IMR-90 (cell line): ENCODE results near the gene EIF4A3. TPM values are rescaled to one million over a fixed set of nuclear protein-coding genes. Genes with fewer than 3 reads are reported as not detected.

ENCODE experiments used
- ATAC-seq: fragments of 200-7000 bp; cut with Tn5 transposase; 2 replicates; pipeline ENCODE4 v1.9.1; 2020; ENCODE audit warnings: low read depth, mild to moderate bottlenecking, moderate library complexity
- BruUV-seq: library from RNA; stranded (reverse); fragments of 400-500 nt; replicated peaks from 2 replicates; lab custom pipeline; 2021; lab: Mats Ljungman, UMichigan
- CTCF ChIA-PET: fragments of 300-600 bp; formaldehyde crosslinking; extraction: SDS; loops from one replicate; lab custom pipeline; 2021; ENCODE audit warnings: antibody characterized with exemption; lab: Yijun Ruan, JAX
- POLR2A ChIA-PET: fragments of 300-600 bp; sonication (Branson Sonifier 250); formaldehyde crosslinking; loops from one replicate; lab custom pipeline; 2022; ENCODE audit warnings: antibody characterized with exemption; ENCODE audit not compliant: unreplicated experiment; lab: Charles Lee
- DNase-seq: peaks from one replicate; pipeline ENCODE4 v3.0.0; 2013
- H2AFZ ChIP-seq: replicated peaks from 2 replicates; pipeline ENCODE3; 2013; ENCODE audit warnings: low read length, mild to moderate bottlenecking; ENCODE audit not compliant: poor library complexity
- H2AK5ac ChIP-seq: 2 replicates; pipeline ENCODE4 v1.6.1; 2013; ENCODE audit warnings: low read depth, low read length, inconsistent platforms
- H2AK9ac ChIP-seq: replicated peaks from 2 replicates; pipeline ENCODE3; 2013; ENCODE audit warnings: mild to moderate bottlenecking, low read depth, low read length, moderate library complexity; ENCODE audit not compliant: poor library complexity
- H2BK120ac ChIP-seq: 2 replicates; pipeline ENCODE4 v1.6.1; 2013; ENCODE audit warnings: low read depth, low read length, inconsistent platforms
- H2BK15ac ChIP-seq: 3 replicates; pipeline ENCODE4 v1.6.1; 2013; ENCODE audit warnings: low read depth, low read length, inconsistent platforms
- H2BK20ac ChIP-seq: 2 replicates; pipeline ENCODE4 v1.6.1; 2013; ENCODE audit warnings: low read depth, mild to moderate bottlenecking, inconsistent platforms, low read length, moderate library complexity
- H2BK5ac ChIP-seq: 2 replicates; pipeline ENCODE4 v1.6.1; 2013; ENCODE audit warnings: mild to moderate bottlenecking, low read depth, low read length, inconsistent platforms; ENCODE audit not compliant: poor library complexity, severe bottlenecking
- H3K14ac ChIP-seq: replicated peaks from 2 replicates; pipeline ENCODE4 v1.6.1; 2013; ENCODE audit warnings: low read depth, low read length, inconsistent platforms
- H3K18ac ChIP-seq: 2 replicates; pipeline ENCODE4 v1.6.1; 2013; ENCODE audit warnings: low read depth, low read length, control low read depth
- H3K23ac ChIP-seq: 2 replicates; pipeline ENCODE4 v1.6.1; 2013; ENCODE audit warnings: low read depth, low read length, inconsistent platforms
- H3K27ac ChIP-seq: 2 replicates; pipeline ENCODE4 v1.5.1; 2013; ENCODE audit warnings: mild to moderate bottlenecking, control low read depth, low read length; ENCODE audit not compliant: insufficient read depth
- H3K27me3 ChIP-seq: 2 replicates; pipeline ENCODE4 v1.6.1; 2013; ENCODE audit warnings: low read length; ENCODE audit not compliant: control insufficient read depth, insufficient read depth
- H3K36me3 ChIP-seq: 2 replicates; pipeline ENCODE4 v1.6.1; 2013; ENCODE audit warnings: low read length, mixed read lengths; ENCODE audit not compliant: control insufficient read depth, insufficient read depth
- H3K4ac ChIP-seq: 2 replicates; pipeline ENCODE4 v1.6.1; 2013; ENCODE audit warnings: low read depth, low read length, inconsistent platforms
- H3K4me1 ChIP-seq: 2 replicates; pipeline ENCODE4 v1.6.1; 2013; ENCODE audit warnings: low read length, mixed read lengths; ENCODE audit not compliant: control insufficient read depth, insufficient read depth
- H3K4me2 ChIP-seq: 2 replicates; pipeline ENCODE4 v1.6.1; 2013; ENCODE audit warnings: low read depth, mild to moderate bottlenecking, control low read depth, low read length, moderate library complexity
- H3K4me3 ChIP-seq: 2 replicates; pipeline ENCODE4 v1.5.1; 2013; ENCODE audit warnings: low read depth, mild to moderate bottlenecking, control low read depth, low read length, moderate library complexity; ENCODE audit not compliant: insufficient read depth
- H3K56ac ChIP-seq: 2 replicates; pipeline ENCODE4 v1.6.1; 2013; ENCODE audit warnings: low read length, inconsistent platforms; ENCODE audit not compliant: insufficient read depth; ENCODE audit errors: extremely low read depth
- H3K79me1 ChIP-seq, 2 experiments: 2 replicates each; pipeline ENCODE4 v1.6.1; 2013; ENCODE audit warnings: low read length in 2 of 2, inconsistent platforms in 1 of 2, low read depth in 1 of 2
- H3K9ac ChIP-seq: 2 replicates; pipeline ENCODE4 v1.6.1; 2013; ENCODE audit warnings: low read depth, low read length, control low read depth
- H3K9me1 ChIP-seq: 2 replicates; pipeline ENCODE4 v1.6.1; 2013; ENCODE audit warnings: low read length, inconsistent platforms; ENCODE audit not compliant: insufficient read depth
- H3K9me3 ChIP-seq: 2 replicates; pipeline ENCODE4 v1.6.1; 2013; ENCODE audit warnings: low read length; ENCODE audit not compliant: control insufficient read depth, insufficient read depth
- H4K20me1 ChIP-seq: 2 replicates; pipeline ENCODE4 v1.6.1; 2013; ENCODE audit warnings: low read length, inconsistent platforms; ENCODE audit not compliant: insufficient read depth
- H4K5ac ChIP-seq: 2 replicates; pipeline ENCODE4 v1.6.1; 2013; ENCODE audit warnings: mild to moderate bottlenecking, low read depth, low read length, control low read depth
- H4K8ac ChIP-seq, 2 experiments: 2 replicates each; pipeline ENCODE4 v1.6.1; 2013; ENCODE audit warnings: low read depth in 2 of 2, low read length in 2 of 2, control low read depth in 1 of 2, inconsistent platforms in 1 of 2
- H4K91ac ChIP-seq: 2 replicates; pipeline ENCODE4 v1.6.1; 2013; ENCODE audit warnings: low read depth, low read length, inconsistent platforms; ENCODE audit not compliant: insufficient read depth
- BHLHE40 ChIP-seq: fragments of 150-350 bp; IDR thresholded peaks from 2 replicates; pipeline ENCODE4 v1.6.1; 2016; ENCODE audit warnings: mild to moderate bottlenecking, low read depth, low read length
- CEBPB ChIP-seq: IDR thresholded peaks from 2 replicates; pipeline ENCODE4 v1.6.1; 2012; ENCODE audit warnings: low read depth, low read length, improper control_type of control experiment
- CHD1 ChIP-seq: IDR thresholded peaks from 2 replicates; pipeline ENCODE4 v1.6.1; 2012; ENCODE audit warnings: low read depth, low read length, improper control_type of control experiment
- CTCF ChIP-seq: conservative IDR thresholded peaks from 2 replicates; pipeline ENCODE4 v1.5.1; 2012; ENCODE audit warnings: mild to moderate bottlenecking, low read depth, low read length, improper control_type of control experiment
- ELK1 ChIP-seq: fragments of 150-350 bp; IDR thresholded peaks from 2 replicates; pipeline ENCODE4 v1.6.1; 2016; ENCODE audit warnings: low read depth, mild to moderate bottlenecking, low read length, moderate library complexity, borderline replicate concordance
- FOS ChIP-seq: fragments of 150-350 bp; IDR thresholded peaks from 2 replicates; pipeline ENCODE4 v1.6.1; 2016; ENCODE audit warnings: low read depth, low read length
- MAFK ChIP-seq: IDR thresholded peaks from 2 replicates; pipeline ENCODE4 v1.6.1; 2012; ENCODE audit warnings: low read depth, low read length, improper control_type of control experiment
- MAZ ChIP-seq: IDR thresholded peaks from 2 replicates; pipeline ENCODE4 v1.6.1; 2012; ENCODE audit warnings: low read depth, mild to moderate bottlenecking, low read length, improper control_type of control experiment, moderate library complexity, borderline replicate concordance
- MXI1 ChIP-seq: IDR thresholded peaks from 2 replicates; pipeline ENCODE4 v1.6.1; 2012; ENCODE audit warnings: low read depth, mild to moderate bottlenecking, low read length, moderate library complexity, borderline replicate concordance
- NFE2L2 ChIP-seq: fragments of 150-350 bp; IDR thresholded peaks from 2 replicates; pipeline ENCODE4 v1.6.1; 2016; ENCODE audit warnings: low read depth, mild to moderate bottlenecking, low read length
- POLR2A ChIP-seq: IDR thresholded peaks from 2 replicates; pipeline ENCODE4 v1.6.1; 2012; ENCODE audit warnings: mild to moderate bottlenecking, low read depth, low read length
- RAD21 ChIP-seq: IDR thresholded peaks from 2 replicates; pipeline ENCODE4 v1.6.1; 2012; ENCODE audit warnings: low read length, improper control_type of control experiment
- RCOR1 ChIP-seq: IDR thresholded peaks from 2 replicates; pipeline ENCODE4 v1.6.1; 2012; ENCODE audit warnings: mild to moderate bottlenecking, low read length, improper control_type of control experiment; ENCODE audit not compliant: insufficient replicate concordance
- RFX5 ChIP-seq: IDR thresholded peaks from 2 replicates; pipeline ENCODE4 v1.8.0; 2012; ENCODE audit warnings: low read depth, mild to moderate bottlenecking, low read length, moderate library complexity
- SMC3 ChIP-seq: fragments of 150-350 bp; IDR thresholded peaks from 2 replicates; pipeline ENCODE4 v1.6.1; 2016; ENCODE audit warnings: low read depth, mild to moderate bottlenecking, antibody characterized with exemption, low read length, moderate library complexity
- USF2 ChIP-seq: fragments of 150-350 bp; IDR thresholded peaks from 2 replicates; pipeline ENCODE4 v1.6.1; 2017; ENCODE audit warnings: mild to moderate bottlenecking, antibody characterized with exemption, low read length, low read depth
- WGBS, 2 experiments: methylation state at CpG; one replicate each; pipeline versions ENCODE4 v1.1.5 to v1.1.7; 2013; ENCODE audit warnings: missing lambda C conversion rate in 2 of 2; ENCODE audit not compliant: insufficient read length in 1 of 2; ENCODE audit errors: extremely low coverage in 2 of 2; 5-methylcytosine and 5-hydroxymethylcytosine counted together
- dilution Hi-C: fragments of 300-500 bp; cut with HindIII; formaldehyde crosslinking; loops from one replicate; pipeline ENCODE4 v1.14.3; 2018; ENCODE audit warnings: low sequenced_read_pairs; ENCODE audit not compliant: unreplicated experiment
- in situ Hi-C: fragments of 300-500 bp; cut with MboI; formaldehyde crosslinking; loops from 3 replicates; pipeline ENCODE4 v1.14.3; 2019; ENCODE audit warnings: low sequenced_read_pairs, inconsistent platforms, mixed read lengths
- intact Hi-C: fragments of 100-400 bp; cut with micrococcal nuclease; formaldehyde crosslinking; loops from 2 replicates; pipeline ENCODE4 v1.10.0; 2022
- polyA plus RNA-seq, 3 experiments: library from polyadenylated mRNA; depleted of rRNA; stranded (reverse); fragments of >200 nt; gene quantifications; 2 replicates each; pipeline ENCODE4 v1.2.3, GENCODE V29; 2012; ENCODE audit warnings: low replicate concordance in 1 of 3
- total RNA-seq: library from RNA; depleted of rRNA; stranded (reverse); fragments of >200 nt; gene quantifications from 2 replicates; pipeline ENCODE4 v1.2.3, GENCODE V29; 2012

EIF4A3 gene
- total and polyA plus RNA-seq, 2 of the 4 experiments (the other 2 are of a cell fraction) = 85.3 to 97.1 TPM

DNA sequence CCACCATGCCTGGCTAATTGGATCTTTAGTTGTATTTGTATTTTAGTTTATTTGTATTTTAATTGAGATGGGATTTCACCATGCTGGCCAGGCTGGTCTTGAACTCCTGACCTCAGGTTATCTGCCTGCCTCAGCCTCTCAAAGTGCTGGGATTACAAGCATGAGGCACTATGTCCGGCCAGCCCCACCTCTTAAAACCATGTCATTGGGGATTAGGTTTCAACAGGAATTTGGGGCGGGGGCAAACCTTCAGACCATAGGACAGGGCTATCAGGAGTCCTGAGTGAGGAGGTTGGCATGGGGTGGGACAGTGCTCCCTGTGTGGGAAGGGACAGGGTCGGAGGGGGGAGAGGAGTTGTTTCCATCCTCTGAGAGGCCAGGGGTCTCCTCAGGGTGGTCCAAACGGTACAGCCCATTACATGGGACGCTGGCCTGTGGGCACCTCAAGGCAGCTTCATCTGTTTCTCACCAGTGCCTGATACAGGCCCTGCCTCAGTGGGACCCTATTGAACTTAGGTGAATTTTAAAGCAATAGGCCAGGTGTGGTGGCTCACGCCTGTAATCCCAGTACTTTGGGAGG, 23.9 kb downstream of the EIF4A3 start:
- ChIA-PET POLR2A (no interaction called here), CTCF (interaction anchor here (0.8 kb wide), 1 partner anchor 78 kb away, joined by 3 read pairs; no protein-coding TSS in a partner anchor)
- Histone ChIP-seq H4K20me1 (no peaks in the 10 kb centered on the region), H3K9me3 (no peaks in the 10 kb centered on the region), H3K4me3 (no peak overlapping the region), H2AFZ (no peak overlapping the region), H4K8ac (no peak overlapping the region), H2AK9ac (no peak overlapping the region), H3K56ac (no peak overlapping the region), H3K27me3 (no peaks in the 10 kb centered on the region), H2BK20ac (no peak overlapping the region), H3K18ac (no peak overlapping the region), H3K14ac (no peak overlapping the region), H2BK120ac (no peak overlapping the region), H3K79me1 (no peaks in the 10 kb centered on the region), H4K91ac (no peak overlapping the region), H3K4ac (no peak overlapping the region), H3K36me3 (peaks cover 3% of the 10 kb centered on the region; the same call in 1 of the 2 replicates), H2BK15ac (no peak overlapping the region), H3K4me1 (peaks cover 6% of the 10 kb centered on the region), H3K27ac (no peak overlapping the region), H2AK5ac (no peak overlapping the region), H2BK5ac (no peak overlapping the region), H3K23ac (no peak overlapping the region), H3K9ac (no peak overlapping the region), H4K5ac (no peak overlapping the region), H3K9me1 (no peaks in the 10 kb centered on the region), H3K4me2 (no peak overlapping the region)
- DNase-seq (no peak), ATAC-seq (no peak)
- TF ChIP-seq ELK1 (no peak), MXI1 (no peak), FOS (no peak), USF2 (no peak), POLR2A (no peak), RAD21 (no peak), SMC3 (no peak), RCOR1 (no peak), CHD1 (no peak), MAFK (no peak), CTCF (no peak), NFE2L2 (no peak), RFX5 (no peak), BHLHE40 (no peak), MAZ (no peak), CEBPB (no peak)
- dilution Hi-C loops = no loop called here
- in situ Hi-C loops = no loop called here
- no CpG with 5 or more reads among the region's 6 CpGs for WGBS, 2 experiments
- BruUV-seq = no TSS peak
- intact Hi-C loops = no loop called here
